Right ventricle myocardium superior (tissue), 1 donor: Measurements from ENCODE around the gene DENND5A. TPM values are rescaled to one million over a fixed set of nuclear protein-coding genes. Genes with fewer than 3 reads are reported as not detected.

Experiments used
- ATAC-seq: fragments of 200-7000 bp; cut with Tn5 transposase; one replicate; pipeline ENCODE4 v1.9.1; 2020; ENCODE audit warnings: mild to moderate bottlenecking; ENCODE audit not compliant: poor library complexity
- DNase-seq: peaks from one replicate; pipeline ENCODE4 v3.0.0-alpha.2; 2020
- intact Hi-C: fragments of 100-400 bp; cut with DNase I; formaldehyde crosslinking; loops from one replicate; pipeline ENCODE4 v1.11.2; 2022
- microRNA-seq: library from miRNA; unstranded; fragments of <30 nt; microRNA quantifications from one replicate; pipeline ENCODE4 v1.2.0, GENCODE V29; 2020
- total RNA-seq: library from RNA; stranded (reverse); fragmentation: NEBNext Ultra II Directional; extraction: Animal tissue kit (Norgen Biotek cat#: 25700); gene quantifications from one replicate; pipeline ENCODE4 v1.2.1, GENCODE V29; 2021
- donor health status: DM: no; HTN: yes; CAD: no; lungs with severe emphysema.

The DENND5A gene
- total RNA-seq, 1 donor from 2014 or later, result 96.1 TPM

DNA sequence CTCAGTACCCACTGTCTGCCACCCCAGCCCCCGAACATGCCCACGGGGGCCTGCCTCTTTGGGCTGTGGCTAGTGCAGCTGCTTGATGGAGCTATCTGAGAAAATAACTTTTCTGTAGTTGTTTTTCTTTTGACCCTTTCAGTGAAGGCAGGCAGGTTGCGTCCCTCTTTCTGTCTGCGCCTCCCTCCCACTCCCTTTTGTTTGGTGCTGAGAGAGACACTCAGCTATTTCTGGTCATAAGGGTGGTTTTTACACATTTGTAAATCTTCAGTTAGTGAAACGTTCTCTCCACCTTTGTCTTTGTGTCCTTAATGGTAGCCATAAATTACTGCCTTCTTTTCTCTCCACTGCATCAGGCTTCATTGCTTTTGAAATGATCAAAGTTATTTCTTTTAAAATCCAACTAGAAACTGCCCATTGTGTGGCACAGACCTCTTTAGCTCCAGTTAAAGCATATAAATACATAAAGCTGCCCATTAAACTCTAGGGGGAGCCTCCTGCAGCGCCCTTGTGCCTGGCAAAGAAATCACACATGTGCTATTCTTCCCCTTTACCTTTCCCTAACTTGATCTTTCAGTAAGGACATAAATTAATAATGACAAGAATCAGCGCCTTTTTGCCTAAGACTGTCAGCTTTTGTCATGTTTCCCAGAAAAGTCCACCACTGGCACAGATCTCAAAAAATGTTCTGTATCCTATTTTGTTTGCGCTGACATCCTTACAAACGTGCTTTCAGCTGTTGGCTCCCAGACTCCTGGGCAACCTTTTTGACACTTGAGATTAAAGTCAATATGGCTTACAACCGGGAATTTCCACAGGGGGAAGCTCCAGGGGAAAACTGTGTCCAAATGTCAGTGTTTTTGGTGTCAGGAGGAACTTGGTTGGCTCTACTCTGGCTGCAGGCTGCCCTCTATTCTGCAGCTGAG, 172.0 kb downstream of the DENND5A start:
- ATAC-seq, result no peak
- no peak for DNase-seq
- intact Hi-C loops, result no loop called here

DNA sequence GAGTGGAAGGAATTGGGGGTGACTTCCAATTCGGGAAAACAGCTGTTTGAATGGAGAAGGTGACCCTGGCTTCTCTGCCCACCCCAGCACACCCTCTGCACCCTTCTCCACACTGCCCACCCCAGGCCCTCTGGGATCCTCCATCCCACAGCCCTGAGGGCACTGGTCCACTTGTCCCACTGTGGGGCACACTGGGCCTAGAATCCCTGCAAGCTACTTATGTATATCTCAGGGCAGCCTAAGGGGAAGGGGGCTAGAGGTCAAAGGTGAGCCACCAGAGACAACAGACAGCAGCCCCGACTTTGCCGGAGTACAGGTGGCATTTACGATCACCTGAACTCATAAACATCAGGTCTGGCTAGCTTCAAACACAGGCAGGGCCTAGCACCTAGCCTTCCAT, 173.1 kb downstream of the DENND5A start:
- intact Hi-C loops, result no loop called here
- DNase-seq, result no peak
- no peak for ATAC-seq

DNA sequence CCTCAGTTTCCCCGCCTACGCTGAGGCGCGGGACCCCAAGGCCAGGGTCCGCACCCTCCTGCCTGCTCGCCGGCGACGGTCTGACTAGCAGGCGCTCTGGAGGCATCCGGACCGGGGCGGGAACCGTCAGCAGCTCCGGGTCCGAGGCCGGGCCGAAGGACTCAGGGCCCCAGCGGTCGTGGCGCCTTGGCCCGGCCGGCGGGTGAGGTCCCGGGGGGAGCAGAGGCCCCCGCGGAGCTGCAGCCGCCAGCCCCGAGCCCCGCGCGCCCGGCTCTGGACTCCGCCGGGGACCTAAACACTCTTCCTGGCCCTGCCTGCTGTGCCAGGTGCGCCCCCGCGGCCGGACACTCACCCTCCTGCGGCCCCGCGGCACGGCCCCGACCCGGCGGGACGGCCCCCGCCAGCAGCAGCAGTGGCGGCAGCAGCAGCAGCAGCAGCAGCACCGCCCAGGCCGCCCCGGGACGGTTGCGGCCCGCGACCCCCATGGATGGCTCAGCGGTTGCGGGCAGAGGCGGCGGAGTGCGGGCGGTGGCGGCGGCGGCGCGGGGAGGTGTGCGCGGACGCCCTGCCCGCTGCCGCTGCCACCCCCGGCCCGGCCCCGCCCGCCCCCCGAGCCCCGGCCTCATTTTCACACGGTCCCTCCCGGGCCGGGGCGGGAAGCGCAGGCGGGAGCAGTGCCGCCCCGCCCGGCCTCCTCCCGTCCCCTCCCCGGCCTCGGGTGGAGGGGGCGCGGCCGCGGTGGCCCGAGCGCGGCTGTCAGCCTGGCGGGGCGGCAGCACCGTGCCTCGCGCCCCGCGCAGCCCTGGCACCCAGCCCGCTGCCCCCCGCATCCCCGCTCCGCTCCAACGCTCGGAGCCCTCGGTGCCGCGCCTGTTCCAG, 173.9 kb downstream of the DENND5A start, which contains the start of gene SCUBE2:
TSS of gene SCUBE2 (minus strand) at position 556 of the 879 bp plus-strand sequence. CDS start at position 485, 71 bp downstream.
- DNase-seq (no peak), ATAC-seq (peak; percentile 50)
- intact Hi-C loops, result no loop called here

DNA sequence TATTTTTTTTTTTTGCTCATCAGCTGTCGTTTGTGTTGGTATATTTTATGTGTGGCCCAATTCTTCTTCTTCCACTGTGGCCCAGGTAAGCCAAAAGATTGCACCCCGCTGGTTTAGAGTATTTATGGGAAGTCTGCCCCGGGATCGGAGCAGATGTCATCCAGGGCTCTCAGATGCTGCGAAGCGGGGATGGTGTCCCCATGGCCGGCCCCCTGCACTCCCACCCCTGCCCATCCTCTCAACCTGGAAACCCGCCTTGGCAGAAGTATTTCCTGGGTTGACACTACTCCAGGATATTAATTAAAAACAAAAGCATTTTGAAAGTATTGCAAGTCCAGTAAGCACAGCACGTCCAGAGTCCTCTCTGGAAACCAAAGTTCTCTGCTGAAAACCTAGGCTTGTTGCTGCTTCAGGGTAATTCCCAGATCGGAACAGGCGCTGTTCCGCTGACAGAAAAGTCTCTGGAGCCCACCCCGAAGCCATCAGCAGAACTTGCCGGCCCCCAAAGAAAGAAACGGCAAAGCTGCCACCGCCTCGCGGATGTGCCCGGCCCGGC, 174.6 kb downstream of the DENND5A start:
- intact Hi-C loops, result no loop called here
- no peak for DNase-seq
- ATAC-seq, result peak; percentile 18

DNA sequence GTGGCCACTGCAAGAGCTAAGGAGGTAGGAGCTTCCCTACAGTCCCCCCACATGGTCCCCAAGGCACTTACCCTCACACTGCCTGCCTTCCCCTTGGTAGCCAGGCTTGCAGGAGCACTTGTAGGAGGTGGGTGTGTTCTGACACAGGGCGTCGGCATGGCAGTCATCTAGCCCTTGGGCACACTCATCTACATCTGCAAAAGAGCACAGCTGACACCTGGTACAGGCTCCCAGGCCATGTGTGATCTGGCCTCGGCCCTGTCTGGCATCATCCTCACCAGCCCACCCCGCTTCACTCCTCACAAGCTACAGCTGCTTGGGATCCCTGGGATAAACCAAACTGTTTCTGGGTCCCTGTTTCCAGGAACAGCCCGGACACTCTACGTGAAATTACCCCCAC, 175.5 kb downstream of the DENND5A start:
- intact Hi-C loops, result no loop called here
- ATAC-seq (no peak), DNase-seq (no peak)

DNA sequence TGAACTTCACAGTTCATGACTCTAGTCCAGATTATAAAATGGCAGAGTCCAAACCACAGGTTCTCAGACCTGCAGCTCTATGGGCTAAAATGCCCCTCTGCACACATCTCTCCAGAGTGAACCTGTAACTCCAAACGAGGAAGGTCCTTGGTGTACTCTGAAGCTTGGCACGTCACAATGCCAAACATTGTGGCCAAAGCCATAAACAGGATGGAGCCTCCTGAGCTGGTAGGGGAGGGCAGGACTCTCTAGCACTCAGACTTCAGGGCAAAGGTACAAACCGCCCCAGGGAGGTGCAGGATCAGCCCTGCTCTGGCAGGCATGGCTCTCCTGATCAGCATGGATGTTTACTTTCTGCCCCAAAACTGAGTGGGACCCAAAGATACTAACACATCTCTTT, 176.1 kb downstream of the DENND5A start:
- intact Hi-C loops, result no loop called here
- ATAC-seq (no peak), DNase-seq (no peak)

Small RNAs within 50 kb of the gene (microRNA-seq; reads per million reads assigned to microRNA genes)
- not detected for gene MIR5691

Other genes with a start within 250 kb of the DENND5A start
- gene SCUBE2, start 173.8 kb downstream of the DENND5A start, total RNA-seq, result 1.9 TPM
- 18.5 TPM for gene TMEM41B, start 49.2 kb upstream of the DENND5A start, total RNA-seq
- gene IPO7, start 119.3 kb upstream of the DENND5A start, total RNA-seq, result 130 TPM
- 25.3 TPM for gene ZNF143, start 195.7 kb upstream of the DENND5A start, total RNA-seq